ENCODE results near the gene PTEN.

DNA sequence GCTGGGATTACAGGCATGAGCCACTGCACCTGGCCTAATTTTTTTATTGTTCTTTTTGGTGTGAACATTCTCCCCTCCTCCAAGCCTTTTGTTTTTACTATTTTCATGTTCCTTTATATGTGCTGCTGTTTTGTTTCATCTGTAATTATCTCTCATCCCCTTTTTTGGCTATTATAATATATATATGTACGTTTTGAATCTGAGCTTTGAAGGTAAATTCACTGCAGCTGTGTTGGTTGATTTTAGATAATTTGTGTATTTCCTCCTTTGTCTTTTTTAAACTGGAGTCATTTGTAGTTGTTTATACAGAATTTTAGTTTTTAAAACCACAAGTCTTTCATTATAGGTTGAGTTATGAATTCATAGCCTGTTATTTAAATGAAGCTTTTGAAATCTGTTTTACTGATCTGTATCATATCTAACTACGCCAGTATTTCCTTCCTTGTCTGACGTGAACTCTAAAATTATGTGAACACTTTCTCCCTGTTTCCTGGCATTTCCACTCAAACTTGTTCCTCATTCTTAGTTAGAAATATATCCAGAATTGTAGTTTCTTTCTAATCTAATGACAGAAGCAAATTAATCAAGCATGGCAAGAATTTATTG is 54.9 kb downstream of the PTEN start:
- TF ChIP-seq POLR2AphosphoS5 (IDR thresholded peaks at IDR 0.05) (no peak), POLR2A (IDR thresholded peaks at IDR 0.05) (no peak), EP300 (IDR thresholded peaks at IDR 0.05; ENCODE audit: low read depth) (no peak)
- TF ChIP-seq, protein P1, sequence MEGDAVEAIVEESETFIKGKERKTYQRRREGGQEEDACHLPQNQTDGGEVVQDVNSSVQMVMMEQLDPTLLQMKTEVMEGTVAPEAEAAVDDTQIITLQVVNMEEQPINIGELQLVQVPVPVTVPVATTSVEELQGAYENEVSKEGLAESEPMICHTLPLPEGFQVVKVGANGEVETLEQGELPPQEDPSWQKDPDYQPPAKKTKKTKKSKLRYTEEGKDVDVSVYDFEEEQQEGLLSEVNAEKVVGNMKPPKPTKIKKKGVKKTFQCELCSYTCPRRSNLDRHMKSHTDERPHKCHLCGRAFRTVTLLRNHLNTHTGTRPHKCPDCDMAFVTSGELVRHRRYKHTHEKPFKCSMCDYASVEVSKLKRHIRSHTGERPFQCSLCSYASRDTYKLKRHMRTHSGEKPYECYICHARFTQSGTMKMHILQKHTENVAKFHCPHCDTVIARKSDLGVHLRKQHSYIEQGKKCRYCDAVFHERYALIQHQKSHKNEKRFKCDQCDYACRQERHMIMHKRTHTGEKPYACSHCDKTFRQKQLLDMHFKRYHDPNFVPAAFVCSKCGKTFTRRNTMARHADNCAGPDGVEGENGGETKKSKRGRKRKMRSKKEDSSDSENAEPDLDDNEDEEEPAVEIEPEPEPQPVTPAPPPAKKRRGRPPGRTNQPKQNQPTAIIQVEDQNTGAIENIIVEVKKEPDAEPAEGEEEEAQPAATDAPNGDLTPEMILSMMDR (IDR thresholded peaks at IDR 0.05): no peak
